Measurements from ENCODE around the gene GAPDH.

Gene GAPDH

DNA sequence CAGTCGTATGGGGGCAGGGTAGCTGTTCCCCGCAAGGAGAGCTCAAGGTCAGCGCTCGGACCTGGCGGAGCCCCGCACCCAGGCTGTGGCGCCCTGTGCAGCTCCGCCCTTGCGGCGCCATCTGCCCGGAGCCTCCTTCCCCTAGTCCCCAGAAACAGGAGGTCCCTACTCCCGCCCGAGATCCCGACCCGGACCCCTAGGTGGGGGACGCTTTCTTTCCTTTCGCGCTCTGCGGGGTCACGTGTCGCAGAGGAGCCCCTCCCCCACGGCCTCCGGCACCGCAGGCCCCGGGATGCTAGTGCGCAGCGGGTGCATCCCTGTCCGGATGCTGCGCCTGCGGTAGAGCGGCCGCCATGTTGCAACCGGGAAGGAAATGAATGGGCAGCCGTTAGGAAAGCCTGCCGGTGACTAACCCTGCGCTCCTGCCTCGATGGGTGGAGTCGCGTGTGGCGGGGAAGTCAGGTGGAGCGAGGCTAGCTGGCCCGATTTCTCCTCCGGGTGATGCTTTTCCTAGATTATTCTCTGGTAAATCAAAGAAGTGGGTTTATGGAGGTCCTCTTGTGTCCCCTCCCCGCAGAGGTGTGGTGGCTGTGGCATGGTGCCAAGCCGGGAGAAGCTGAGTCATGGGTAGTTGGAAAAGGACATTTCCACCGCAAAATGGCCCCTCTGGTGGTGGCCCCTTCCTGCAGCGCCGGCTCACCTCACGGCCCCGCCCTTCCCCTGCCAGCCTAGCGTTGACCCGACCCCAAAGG, 804 bp downstream of the GAPDH start (continued):
- TF ChIP-seq ZNF26 (tag by site-specific recombination; IDR thresholded peaks at IDR 0.05) (no peak), ZNF548 (tag by site-specific recombination; IDR thresholded peaks at IDR 0.05) (no peak), ZNF155 (tag by site-specific recombination; IDR thresholded peaks at IDR 0.05) (no peak), GLIS1 (tag by site-specific recombination; IDR thresholded peaks at IDR 0.05) (peak; percentile 64), ZXDB (tag by site-specific recombination; IDR thresholded peaks at IDR 0.05) (peak; percentile 56; the same call in 1 of the 2 replicates), ZBTB8A (tag by site-specific recombination; IDR thresholded peaks at IDR 0.05) (peak; percentile 58), ZNF133 (tag by site-specific recombination; IDR thresholded peaks at IDR 0.05) (no peak), ZNF777 (tag by site-specific recombination; IDR thresholded peaks at IDR 0.05; ENCODE audit: borderline replicate concordance) (no peak), ZNF18 (tag by site-specific recombination; IDR thresholded peaks at IDR 0.05) (no peak; the same call in 1 of the 2 replicates), ZNF121 (tag by site-specific recombination; IDR thresholded peaks at IDR 0.05) (no peak), ZNF449 (tag by site-specific recombination; IDR thresholded peaks at IDR 0.05) (no peak), ZNF626 (tag by site-specific recombination; IDR thresholded peaks at IDR 0.05) (no peak), ZBTB49 (tag by site-specific recombination; IDR thresholded peaks at IDR 0.05; ENCODE audit: low read depth) (no peak), PRDM6 (tag by site-specific recombination; IDR thresholded peaks at IDR 0.05) (no peak), ZNF341 (tag by site-specific recombination; IDR thresholded peaks at IDR 0.05; ENCODE audit: low read depth) (peak; percentile 7; the same call in 1 of the 2 replicates), ZNF830 (tag by site-specific recombination; IDR thresholded peaks at IDR 0.05; ENCODE audit: low read depth) (no peak), ZNF549 (tag by site-specific recombination; IDR thresholded peaks at IDR 0.05) (no peak), ZBTB21 (tag by site-specific recombination; IDR thresholded peaks at IDR 0.05) (no peak; the same call in 1 of the 2 replicates), ZNF354C (tag by site-specific recombination; IDR thresholded peaks at IDR 0.05; ENCODE audit: borderline replicate concordance, low read depth) (no peak), ZNF792 (tag by site-specific recombination; IDR thresholded peaks at IDR 0.05) (no peak), ZNF184 (tag by site-specific recombination; IDR thresholded peaks at IDR 0.05) (peak; percentile 58; the same call in 1 of the 2 replicates), ZNF571 (tag by site-specific recombination; IDR thresholded peaks at IDR 0.05) (no peak)
- TF ChIP-seq, protein P1, sequence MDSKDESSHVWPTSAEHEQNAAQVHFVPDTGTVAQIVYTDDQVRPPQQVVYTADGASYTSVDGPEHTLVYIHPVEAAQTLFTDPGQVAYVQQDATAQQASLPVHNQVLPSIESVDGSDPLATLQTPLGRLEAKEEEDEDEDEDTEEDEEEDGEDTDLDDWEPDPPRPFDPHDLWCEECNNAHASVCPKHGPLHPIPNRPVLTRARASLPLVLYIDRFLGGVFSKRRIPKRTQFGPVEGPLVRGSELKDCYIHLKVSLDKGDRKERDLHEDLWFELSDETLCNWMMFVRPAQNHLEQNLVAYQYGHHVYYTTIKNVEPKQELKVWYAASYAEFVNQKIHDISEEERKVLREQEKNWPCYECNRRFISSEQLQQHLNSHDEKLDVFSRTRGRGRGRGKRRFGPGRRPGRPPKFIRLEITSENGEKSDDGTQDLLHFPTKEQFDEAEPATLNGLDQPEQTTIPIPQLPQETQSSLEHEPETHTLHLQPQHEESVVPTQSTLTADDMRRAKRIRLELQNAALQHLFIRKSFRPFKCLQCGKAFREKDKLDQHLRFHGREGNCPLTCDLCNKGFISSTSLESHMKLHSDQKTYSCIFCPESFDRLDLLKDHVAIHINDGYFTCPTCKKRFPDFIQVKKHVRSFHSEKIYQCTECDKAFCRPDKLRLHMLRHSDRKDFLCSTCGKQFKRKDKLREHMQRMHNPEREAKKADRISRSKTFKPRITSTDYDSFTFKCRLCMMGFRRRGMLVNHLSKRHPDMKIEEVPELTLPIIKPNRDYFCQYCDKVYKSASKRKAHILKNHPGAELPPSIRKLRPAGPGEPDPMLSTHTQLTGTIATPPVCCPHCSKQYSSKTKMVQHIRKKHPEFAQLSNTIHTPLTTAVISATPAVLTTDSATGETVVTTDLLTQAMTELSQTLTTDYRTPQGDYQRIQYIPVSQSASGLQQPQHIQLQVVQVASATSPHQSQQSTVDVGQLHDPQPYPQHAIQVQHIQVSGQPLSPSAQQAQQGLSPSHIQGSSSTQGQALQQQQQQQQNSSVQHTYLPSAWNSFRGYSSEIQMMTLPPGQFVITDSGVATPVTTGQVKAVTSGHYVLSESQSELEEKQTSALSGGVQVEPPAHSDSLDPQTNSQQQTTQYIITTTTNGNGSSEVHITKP (tag by site-specific recombination; IDR thresholded peaks at IDR 0.05), result peak; percentile 89
- TF ChIP-seq, protein P2, sequence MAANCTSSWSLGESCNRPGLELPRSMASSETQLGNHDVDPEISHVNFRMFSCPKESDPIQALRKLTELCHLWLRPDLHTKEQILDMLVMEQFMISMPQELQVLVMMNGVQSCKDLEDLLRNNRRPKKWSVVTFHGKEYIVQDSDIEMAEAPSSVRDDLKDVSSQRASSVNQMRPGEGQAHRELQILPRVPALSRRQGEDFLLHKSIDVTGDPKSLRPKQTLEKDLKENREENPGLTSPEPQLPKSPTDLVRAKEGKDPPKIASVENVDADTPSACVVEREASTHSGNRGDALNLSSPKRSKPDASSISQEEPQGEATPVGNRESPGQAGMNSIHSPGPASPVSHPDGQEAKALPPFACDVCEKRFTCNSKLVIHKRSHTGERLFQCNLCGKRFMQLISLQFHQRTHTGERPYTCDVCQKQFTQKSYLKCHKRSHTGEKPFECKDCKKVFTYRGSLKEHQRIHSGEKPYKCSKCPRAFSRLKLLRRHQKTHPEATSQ (tag by site-specific recombination; IDR thresholded peaks at IDR 0.05), result no peak
